Subcutaneous adipose tissue (tissue), 4 donors: ENCODE data around the gene IL18RAP. TPM values are rescaled to one million over a fixed set of nuclear protein-coding genes. Genes with fewer than 3 reads are reported as not detected.

Source experiments
- total RNA-seq, 4 donors: library from RNA; depleted of rRNA; stranded (reverse); fragments of >200 nt; gene quantifications; one replicate each; pipeline ENCODE4 v1.1.0, GENCODE V29; 2016
- TF ChIP-seq, protein P1 (sequence below): fragments of 450-650 bp; IDR thresholded peaks from one replicate; pipeline ENCODE4 v1.5.1; 2016; ENCODE audit warnings: low read depth, mild to moderate bottlenecking, control low read depth, antibody characterized with exemption, moderate library complexity

Gene IL18RAP
- total RNA-seq, 4 donors from 2014 or later, result 2.0 to 7.2 (median 3.6) TPM

DNA sequence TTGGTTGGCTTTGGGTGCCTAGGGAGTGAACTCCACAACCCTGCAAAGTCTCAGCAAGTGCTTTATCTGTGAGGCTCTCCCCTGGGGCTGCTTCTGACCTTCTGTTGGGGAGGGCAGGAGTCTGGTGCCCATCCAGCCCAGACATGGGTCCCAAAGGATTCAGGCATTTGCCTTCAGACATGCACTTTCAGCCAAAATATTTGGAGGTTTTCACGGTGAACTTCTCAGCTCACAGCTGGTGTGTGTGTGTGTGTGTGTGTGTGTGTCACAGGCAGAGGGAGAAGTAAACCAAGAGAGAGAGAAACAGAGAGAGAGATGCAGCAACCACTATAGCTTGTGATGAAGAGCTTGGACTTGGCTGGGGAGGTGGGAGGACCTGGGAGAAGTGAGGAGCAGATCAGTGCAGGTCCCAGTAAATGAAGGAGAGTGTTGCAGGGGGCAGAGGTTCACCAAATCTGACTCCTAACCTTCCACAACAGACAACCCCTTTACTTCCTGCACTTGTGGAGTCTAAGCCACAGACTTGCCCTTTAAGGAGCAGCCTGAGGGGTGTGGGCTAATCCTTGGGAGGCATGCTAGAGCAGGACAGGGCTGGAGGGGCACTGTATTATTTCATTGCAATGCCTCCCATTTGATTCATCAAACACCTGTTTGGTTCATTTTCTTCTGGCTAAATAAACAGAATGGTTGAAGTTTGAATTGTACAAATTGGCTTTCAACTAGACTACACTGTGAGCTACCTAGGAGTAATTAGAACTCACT, 64.2 kb downstream of the IL18RAP start:
- TF ChIP-seq, protein P1, sequence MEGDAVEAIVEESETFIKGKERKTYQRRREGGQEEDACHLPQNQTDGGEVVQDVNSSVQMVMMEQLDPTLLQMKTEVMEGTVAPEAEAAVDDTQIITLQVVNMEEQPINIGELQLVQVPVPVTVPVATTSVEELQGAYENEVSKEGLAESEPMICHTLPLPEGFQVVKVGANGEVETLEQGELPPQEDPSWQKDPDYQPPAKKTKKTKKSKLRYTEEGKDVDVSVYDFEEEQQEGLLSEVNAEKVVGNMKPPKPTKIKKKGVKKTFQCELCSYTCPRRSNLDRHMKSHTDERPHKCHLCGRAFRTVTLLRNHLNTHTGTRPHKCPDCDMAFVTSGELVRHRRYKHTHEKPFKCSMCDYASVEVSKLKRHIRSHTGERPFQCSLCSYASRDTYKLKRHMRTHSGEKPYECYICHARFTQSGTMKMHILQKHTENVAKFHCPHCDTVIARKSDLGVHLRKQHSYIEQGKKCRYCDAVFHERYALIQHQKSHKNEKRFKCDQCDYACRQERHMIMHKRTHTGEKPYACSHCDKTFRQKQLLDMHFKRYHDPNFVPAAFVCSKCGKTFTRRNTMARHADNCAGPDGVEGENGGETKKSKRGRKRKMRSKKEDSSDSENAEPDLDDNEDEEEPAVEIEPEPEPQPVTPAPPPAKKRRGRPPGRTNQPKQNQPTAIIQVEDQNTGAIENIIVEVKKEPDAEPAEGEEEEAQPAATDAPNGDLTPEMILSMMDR, result no peak

- TF ChIP-seq, protein P1, result no peak
Observed at GRCh38 chr2:102487761-102488462, 65.0 kb downstream of the IL18RAP start.

- TF ChIP-seq, protein P1, result no peak
Observed at GRCh38 chr2:102489646-102490045, 66.7 kb downstream of the IL18RAP start.

GRCh38 chr2:102492006-102492405, 69.0 kb downstream of the IL18RAP start:
- TF ChIP-seq, protein P1, result no peak

DNA sequence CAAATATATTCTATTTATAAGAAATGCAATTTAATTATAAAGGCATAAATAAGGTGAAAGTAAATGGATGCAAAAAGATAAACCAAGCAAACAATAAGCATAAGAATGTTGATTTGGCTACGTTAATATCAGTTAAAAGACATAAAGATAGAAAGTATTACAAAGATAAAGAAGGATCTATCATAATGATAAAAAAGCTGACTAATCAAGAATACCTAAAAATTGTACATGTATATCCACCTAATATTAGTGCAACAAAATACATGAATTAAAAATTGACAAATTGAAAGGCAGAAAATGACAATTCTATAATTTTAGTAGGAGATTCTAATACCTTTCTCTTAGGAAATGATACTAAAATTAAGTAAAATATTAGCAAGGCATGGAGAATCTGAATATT, 71.6 kb downstream of the IL18RAP start:
- TF ChIP-seq, protein P1, result no peak

GRCh38 chr2:102498414-102498813, 75.5 kb downstream of the IL18RAP start:
- TF ChIP-seq, protein P1, result no peak

DNA sequence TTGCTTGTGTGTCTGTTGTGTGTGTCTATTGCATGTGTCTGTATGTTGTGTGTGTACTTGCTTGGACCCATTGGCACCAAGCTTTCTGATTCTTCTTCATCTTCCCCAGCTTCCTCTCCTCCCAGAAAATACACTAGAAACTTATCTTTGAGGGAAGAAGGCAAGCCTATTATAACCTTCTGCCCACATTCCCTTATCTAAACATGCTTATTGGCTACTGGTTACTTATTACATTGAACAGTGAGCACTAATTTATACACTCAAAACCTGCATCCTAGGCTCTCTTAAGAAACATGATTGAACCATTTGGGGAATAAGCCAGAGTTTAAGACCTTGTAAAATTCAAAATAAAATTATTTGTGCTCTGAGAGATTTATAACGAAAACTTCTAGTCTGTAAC, 76.6 kb downstream of the IL18RAP start:
- TF ChIP-seq, protein P1, result no peak
